ENCODE measurements around the gene PPDPF.

The PPDPF gene

DNA sequence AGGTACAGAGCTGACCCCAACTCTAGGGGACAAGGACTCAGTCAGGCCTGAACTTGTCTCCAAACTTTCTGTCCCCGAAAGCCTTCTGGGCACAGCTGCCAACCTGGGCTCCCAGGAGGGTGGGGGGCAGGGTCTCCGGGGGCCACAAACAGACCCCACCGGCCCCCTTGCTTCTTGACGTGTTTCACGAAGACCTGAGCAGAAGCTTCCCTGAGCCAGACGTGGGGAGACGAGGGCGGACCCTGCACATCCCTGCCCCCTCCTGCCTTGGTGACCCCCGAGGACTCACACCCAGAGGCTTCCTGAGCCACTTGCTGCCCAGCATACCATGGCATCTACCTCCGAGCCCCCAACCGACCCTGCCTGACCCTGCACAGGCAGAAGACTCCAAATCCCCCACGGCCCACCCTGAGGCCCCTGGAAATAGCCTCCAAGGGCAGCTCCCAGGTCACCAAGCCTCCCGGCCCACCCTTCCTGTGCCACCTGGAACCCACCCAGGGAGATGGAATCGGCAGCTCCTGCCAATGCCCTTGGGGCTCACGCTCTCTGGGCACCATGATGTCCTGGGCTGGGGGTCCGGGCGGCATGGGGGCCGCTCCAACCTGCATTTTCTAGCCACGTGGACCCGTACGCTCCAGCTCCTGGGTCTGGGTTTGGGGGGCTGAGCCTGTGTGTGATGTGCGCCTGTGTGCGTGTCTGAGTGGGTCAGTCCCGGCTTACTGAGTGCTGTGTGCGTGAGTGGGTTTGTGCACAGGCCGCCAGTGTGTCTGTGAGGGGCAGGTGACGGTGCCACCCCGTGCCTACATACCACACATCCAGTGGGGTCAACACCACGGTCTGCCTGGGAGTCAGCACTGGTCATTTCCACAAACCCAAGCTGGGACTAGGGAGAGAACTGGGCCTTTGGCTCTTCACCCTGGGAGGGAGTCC is 19.1 kb downstream of the PPDPF start:
- DNase-seq: no peak

GRCh38 chr20:63540417-63541186 is 20.0 kb downstream of the PPDPF start:
- DNase-seq: no peak

GRCh38 chr20:63541371-63541770 is 20.8 kb downstream of the PPDPF start:
- no peak for DNase-seq

DNA sequence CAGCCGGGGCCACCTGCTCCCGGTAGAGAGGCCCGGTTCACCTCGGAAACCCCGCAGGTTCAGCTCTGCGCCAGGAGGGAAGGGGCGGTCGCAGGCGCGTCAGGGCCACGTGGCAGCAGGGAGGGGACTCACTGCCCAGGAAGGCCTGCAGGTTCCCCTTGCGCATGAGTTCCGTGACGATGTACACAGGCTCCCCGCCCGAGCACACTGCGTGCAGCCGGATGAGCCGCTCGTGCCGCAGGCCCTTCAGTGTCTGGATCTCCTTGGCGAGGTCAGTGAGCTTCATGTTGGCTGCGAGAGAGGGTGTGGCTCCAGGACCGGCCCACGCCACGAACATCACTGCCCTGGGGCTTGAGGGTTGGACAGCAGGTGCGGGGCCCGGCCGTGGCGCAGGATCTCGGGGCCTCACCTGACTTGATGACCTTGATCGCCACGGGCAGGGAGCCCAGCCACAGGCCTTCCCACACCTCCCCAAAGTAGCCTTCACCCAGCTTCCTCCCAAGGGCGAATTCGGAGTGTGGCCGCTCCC is 21.5 kb downstream of the PPDPF start:
- peak; percentile 27 for DNase-seq

DNA sequence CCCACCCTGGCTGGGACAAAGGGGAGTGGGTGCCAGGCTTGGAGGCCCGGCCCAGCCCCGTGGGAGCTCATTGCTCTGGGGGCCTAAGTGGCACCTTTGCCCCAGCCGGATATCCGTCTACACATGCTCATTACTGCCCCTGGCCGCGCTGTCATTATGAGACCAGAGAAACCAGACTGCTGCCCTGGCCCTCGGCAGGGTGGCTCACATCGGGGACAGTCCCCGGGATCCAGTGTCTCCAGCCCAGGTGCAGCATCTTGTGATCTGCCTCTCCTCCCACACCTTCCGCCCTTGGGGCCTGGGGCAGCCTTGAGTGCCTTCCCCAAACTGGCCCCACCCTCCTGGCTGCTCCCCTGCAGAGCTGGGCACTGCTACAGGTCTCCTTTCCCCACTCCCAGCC is 22.1 kb downstream of the PPDPF start:
- DNase-seq: no peak

- DNase-seq: no peak
Measured at GRCh38 chr20:63543131-63543530, 22.6 kb downstream of the PPDPF start.

GRCh38 chr20:63543733-63544132 is 23.2 kb downstream of the PPDPF start:
- DNase-seq: no peak

GRCh38 chr20:63544241-63544957 is 23.8 kb downstream of the PPDPF start:
- no peak for DNase-seq

DNA sequence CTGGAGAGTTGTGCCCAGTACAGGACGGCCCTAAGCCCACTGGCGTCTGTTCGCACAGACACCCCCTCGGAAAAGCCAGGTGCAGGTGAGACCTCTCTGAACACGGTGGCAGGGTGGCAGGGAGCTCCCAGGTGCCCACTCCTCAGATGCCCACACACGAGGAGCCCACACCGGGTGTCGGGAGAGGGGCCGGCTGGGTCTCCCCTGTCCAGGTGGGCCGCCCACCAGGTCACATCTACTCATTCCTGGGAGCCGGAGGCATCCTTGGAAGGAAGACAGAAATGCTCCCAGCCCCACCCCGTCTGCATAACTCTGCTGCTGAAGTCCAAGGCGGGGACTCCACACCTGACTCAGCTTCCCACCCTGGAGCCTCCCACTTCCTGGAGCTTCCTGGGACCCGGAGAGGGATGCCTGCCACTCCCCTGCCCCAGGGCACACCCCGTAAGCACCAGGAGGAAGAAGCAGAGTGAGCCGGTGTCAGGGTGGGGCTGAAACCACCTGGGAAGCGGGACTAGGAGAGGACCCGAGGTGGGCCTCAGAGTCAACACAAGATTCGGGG is 24.5 kb downstream of the PPDPF start:
- DNase-seq: no peak

DNA sequence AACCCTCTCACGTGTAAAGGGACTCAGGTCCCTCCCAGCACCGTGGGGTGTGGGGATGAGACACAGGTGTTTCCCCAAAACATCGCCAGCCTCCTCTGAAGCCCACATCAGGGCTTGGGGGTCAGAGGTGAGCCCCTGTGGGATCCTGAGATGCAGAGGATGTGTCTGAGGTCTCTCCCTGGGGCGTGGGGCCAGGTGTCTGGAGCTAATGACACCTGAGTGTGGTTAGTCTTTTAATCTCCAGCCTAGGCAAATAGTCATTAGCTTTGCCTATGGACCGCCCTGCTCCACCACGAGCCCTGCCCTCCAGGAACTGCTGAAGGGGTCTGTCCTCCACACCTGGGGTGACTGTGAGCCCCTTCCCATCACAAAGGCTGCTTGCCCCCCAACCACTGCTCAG is 25.2 kb downstream of the PPDPF start:
- DNase-seq: no peak

DNA sequence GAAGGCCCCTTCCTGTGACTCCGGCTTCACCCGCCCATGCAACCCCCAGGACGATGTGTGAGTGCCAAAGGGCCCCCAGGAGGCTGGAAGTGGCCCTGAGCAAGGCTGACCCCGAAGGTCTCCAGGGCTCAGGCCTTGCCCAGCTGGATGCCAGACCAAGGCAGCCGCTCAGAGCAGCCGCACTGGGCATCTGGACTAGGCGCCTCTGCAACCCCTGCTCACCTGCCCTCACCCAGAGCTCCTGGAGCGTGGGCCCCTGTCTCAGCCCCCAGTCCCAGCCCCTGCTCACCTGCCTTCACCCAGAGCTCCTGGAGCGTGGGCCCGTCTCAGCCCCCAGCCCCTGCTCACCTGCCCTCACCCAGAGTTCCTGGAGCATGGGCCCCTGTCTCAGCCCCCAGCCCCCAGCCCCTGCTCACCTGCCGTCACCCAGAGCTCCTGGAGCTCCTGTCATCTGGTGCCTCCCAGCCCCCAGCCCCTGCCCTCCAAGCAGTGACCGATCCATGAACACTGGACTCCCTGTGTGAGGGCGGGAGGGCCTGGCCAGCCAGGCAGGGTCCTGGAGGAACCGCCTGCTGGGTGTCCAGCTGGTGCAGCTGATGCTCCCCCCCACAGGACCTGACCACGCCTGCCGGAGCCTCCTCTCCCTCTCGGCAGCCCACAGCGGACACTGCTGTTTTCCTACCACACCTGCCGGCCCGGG is 25.8 kb downstream of the PPDPF start:
- DNase-seq: no peak

GRCh38 chr20:63546956-63547724 is 26.6 kb downstream of the PPDPF start:
- no peak for DNase-seq

GRCh38 chr20:63547725-63548480 is 27.3 kb downstream of the PPDPF start, which contains the start of gene SRMS:
SRMS (minus strand) TSS chr20:63547749; CDS start chr20:63547463, 286 bp downstream.
- no peak for DNase-seq

GRCh38 chr20:63548542-63548941 is 28.0 kb downstream of the PPDPF start:
- DNase-seq: no peak

DNA sequence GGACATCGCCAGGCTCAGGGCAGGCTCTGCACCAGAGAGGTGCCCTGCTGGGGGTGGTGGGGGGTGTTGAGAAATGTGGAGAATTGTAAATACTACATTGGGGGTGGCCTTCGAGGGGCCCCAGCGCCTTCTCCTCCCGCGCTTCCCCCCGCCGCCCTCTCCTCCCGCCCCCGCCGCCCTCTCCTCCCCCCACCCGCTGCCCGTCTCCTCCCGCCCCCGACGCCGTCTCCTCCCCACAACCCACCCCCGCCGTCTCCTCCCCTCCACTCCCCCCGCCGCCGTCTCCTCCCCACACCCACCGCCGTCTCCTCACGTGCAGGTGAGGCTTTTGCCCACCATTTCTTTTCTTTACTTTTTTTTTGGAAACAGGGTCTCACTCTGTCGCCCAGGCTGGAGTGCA is 28.5 kb downstream of the PPDPF start:
- DNase-seq: no peak

DNA sequence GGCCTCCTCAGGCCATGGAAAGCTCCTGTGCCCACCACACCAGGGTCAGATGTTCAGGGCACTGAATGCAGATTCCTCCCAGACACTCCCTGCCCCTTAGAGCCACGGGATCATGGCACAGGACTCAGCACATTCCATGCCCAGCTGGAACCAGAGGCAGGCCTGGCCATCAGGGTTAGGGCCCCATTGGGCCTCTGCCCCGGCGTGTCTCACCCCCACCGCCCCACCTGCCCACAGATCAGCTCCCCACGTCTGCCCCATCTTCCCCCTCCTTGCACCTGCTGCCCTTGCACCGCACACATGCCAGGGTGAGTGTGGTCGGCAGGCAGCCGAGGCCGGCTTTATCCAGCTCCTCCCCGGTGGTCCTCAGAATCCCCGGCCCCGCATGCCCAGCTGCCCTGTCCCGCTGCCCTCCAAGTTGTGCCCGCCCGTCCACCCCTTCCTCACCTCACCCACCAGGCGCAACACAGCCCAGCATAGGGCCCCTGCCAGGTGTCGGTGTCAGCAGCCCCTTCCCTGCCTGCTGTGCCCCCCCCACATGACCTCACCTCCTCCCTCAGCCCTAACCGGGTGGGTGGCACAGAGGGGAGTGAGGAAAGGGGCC is 29.2 kb downstream of the PPDPF start:
- no peak for DNase-seq

DNA sequence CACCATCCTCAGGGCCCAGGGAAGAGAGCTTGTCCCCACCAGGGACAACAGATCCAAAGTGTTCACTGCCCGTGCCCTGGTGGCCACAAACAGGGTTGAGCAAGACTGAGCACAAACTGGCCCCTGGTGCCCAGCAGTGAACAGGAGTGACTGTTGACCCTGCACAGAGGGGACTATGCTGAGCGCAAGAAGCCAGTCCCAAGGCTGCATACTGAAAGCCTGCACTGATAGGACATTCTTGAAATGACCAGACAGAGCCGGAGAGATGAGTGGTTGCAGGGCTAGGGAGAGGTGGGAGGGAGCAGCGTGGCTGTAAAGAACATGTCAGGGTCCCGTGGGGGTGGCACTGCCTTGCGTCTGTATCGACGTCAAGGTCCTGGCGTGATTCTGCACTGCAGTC is 30.5 kb downstream of the PPDPF start:
- DNase-seq: no peak

DNA sequence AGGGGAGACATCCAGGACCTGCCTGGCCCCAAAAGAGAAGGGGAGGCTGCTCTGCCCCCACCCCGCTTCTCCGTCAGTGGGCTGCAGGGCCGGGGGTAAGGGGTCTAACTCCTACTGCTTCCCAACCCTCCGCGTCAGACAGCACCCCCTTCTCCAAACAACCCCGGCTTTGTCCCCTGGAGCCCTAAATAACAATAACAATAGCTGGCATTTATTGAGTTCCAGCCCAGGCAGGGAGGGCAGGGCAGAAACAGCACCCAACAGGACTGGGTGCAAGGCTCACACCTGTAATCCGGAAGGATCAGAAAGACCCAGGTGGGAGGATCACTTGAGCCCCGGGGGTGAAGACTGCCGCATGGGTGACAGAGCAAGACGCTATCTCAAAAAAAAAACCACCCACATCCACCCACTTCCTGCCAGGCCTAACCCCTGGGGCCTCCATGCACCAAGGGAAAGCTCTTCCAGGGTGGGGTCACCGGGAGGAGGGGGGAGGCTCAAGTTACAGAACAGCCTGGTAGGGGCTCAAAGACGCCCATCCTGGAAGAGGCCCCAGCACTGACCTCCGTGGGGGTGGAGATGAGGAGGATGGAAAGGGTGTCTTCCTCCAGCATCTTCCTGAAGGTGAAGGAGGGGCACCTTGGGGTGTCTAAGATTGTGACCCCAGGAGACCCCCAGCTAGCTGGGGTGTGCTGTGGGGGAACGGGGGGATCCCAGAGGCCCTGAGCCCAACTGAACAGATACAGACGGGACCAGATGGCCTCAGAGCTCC is 32.1 kb downstream of the PPDPF start:
- DNase-seq: no peak

DNA sequence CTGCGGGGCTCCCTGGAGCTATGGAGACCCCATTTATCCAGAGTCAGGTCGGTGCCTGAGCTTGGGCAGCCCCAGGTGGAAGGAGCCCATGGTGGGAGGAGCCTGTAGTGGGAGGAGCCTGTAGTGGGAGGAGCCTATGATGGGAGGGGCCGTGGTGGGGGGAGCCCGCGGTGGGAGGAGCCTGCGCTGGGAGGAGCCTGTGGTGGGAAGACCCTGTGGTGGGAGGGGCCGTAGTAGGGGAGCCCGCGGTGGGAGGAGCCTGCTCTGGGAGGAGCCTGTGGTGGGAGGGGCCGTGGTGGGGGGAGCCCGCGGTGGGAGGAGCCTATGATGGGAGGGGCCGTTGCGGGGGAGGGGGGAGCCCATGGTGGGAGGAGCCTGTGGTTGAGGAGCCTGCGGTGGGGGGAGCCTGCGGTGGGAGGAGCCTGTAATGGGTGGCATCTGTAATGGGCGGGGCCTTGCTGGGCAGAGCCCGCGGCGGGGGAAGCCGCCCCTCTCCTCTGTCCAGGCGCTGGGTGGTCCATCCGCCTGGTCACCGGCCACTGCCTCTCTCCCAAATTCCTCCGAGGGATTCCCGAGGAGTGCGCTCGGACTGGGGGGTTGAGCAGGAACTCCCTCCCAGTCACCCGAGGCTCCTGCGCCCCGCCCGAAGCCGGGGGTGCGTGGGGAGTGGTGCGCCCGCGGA is 32.8 kb downstream of the PPDPF start:
- peak; percentile 73 for DNase-seq
